Measurements from ENCODE around the gene DHRSX.
"Not testable (repeated sequence)": the region's sequence is repeated elsewhere in the genome, so short reads cannot be mapped to it uniquely, and the experiment has no call there.

DHRSX gene

DNA sequence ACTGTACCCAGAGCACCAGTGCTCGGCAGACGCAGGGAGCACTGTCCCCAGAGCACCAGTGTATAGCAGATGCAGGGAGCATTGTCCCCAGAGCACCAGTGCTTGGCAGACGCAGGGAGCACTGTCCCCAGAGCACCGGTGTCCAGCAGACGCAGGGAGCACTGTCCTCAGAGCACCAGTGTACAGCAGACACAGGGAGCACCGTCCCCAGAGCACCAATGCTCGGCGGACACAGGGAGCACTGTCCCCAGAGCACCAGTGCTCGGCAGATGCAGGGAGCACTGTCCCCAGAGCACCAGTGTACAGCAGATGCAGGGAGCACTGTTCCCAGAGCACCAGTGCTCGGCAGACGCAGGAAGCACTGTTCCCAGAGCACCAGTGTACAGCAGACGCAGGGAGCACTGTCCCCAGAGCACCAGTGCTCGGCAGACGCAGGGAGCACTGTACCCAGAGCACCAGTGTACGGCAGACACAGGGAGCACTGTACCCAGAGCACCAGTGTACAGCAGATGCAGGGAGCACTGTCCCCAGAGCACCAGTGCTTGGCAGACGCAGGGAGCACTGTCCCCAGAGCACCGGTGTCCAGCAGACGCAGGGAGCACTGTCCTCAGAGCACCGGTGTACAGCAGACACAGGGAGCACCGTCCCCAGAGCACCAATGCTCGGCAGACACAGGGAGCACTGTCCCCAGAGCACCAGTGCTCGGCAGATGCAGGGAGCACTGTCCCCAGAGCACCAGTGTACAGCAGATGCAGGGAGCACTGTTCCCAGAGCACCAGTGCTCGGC lies 234.9 kb downstream of the DHRSX start:
- not testable (repeated sequence) for DNase-seq (ENCODE audit: low read depth, low spot score)

DNA sequence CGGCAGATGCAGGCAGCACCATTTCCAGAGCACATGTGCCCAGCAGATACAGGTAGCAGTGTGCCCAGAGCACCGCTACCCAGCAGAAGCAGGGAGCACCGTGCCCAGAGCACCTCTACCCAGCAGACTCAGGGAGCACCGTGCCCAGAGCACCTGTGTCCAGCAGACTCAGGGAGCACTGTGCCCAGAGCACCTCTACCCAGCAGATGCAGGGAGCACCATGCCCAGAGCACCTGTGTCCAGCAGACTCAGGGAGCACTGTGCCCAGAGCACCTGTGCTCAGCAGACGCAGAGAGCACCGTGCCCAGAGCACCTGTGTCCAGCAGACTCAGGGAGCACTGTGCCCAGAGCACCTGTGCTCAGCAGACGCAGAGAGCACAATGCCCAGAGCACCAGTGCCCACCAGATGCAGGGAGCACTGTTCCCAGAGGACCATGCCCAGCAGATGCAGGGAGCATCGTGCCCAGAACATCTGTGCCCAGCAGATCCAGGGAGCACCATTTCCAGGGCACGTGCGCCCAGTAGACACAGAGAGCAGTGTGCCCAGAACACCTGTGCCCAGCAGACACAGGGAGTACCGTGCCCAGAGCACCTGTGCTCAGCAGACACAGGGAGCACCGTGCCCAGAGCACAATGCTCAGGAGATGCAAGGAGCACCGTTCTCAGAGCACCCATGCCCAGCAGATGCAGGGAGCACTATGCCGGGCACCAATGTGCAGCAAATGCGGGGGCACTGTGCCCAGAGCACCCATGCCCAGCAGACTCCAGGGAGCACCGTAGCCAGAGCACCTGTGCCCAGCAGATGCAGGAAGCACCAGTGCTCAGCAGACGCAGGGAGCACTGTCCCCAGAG lies 236.4 kb downstream of the DHRSX start:
- DNase-seq (ENCODE audit: low read depth, low spot score): no peak

DNA sequence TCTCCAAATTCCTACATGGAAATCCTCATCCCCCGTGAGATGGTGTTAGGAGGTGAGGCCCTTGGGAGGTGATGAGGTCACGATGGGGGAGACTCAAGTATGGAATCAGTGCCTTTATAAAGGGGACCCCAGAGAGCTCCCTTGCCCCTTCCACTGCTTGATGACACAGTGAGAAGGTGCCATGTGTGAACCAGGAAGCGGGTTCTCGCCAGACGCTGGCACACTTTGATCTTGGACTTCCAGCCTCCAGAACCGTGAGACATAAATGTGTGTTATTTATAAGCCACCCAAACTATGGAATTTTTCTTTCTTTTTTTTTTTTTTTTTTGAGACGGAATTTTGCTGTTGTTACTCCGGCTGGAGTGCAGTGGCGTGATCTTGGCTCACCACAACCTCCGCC lies 237.6 kb downstream of the DHRSX start:
- DNase-seq (ENCODE audit: low read depth, low spot score): no peak

DNA sequence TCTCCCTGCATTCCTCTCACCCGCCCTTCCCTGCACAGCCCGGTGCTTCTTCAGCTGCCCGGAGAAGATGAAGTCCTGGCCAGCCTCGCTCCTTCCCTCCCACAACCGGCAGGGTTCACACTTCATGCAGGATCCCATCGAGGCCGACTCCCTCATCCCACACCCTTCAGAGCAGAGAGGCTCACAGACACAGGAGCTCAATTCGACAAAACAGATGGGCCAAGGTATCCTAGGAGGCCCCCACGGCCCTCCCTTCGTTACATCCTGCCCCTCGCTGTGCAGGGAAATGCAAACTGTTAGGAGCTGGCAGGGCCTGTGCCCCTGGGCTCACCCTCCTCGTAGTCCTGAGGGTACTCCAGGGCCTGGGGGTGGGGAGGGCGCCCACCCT lies 238.1 kb downstream of the DHRSX start:
- DNase-seq (ENCODE audit: low read depth, low spot score): no peak

DNA sequence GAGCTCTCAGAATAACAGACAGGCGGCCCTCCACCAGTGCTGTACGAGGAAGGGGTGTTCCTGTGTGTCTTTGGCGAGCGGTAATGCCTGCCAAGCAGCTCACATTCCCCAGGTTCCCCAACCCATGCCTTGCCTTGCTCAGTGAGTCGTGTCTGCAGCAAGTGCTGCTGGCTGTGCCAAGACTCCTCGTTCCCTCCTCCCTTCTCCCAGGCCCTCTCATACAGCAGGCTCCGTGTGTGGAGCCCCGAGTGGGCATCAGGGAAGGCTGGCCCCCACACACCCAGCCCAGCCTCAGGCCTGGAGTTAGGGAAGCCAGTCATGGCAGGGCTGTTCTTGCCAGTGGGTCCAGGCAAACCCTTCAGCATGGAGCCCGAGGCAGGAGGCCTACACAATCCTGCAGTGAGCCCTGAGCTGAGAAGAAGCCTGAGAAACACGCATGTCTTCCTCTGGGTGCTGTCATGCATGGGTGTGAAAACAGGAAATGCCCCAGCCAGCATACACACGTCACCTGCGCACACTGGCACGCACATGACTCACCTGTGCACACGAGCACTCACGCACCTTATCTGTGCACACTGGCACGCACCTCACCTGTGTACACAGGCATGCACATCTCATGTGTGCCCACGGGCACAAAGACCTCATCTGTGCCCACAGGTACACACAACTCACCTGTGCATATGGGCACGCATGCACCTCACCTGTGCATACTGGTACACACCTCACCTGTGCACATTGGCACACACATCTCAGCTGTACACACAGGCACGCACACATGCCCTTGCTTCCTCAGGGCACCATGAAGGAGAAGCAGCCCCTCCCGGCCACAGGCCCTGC lies 238.7 kb downstream of the DHRSX start:
- no peak for DNase-seq (ENCODE audit: low read depth, low spot score)

DNA sequence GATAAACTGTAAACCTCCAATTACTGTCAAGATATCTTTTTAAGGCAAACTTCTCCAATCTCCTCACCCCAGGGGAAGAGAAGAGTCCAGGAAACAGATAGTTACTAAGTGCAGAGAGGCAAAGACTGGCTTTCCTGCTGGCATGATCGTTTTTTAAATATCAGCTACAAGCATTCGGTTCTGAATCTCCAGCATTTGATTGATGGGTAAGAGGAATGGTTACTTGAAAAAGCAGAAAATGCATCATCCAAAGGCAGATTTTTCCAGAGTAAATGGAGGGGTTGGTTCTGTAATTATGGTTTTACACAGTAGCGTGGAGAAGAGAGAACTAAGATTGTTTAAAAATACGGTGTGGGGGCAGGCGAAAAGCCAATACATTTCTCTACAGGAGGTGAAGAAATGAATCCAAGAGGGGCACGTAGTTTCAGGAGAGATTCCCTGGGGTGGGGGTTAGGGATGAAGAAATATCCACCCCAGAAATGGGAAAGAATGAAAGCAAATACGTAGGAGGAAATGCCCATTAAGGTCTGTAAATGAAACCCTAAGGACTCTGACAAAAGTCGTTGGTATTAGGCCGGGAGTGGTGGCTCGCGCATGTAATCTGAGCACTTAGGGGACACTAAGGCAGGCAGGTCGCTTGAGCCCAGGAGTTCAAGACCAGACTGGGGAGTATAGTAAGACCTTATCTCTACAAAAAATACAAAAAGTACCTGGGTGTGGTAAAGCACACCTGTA lies 248.3 kb downstream of the DHRSX start:
- DNase-seq (ENCODE audit: low read depth, low spot score): no peak

DNA sequence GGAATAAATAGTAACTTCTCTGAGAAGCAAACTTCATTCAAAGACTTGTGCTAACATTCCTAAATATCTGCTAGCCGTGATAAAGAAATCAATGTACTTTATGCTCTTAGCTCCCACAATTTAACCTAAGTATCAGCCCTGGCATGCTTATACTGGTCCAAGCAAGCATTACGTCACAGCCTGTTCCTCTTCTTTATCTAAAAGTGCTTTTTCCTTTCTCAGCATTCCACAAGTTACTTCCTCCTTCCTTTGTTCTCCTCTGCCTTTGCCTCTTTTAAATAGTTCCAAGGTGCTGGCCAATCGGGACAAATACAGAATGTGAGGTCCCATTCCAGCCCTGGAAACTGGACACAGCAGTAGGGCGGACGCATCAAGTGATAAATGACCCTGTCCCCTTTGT lies 249.6 kb downstream of the DHRSX start:
- DNase-seq (ENCODE audit: low read depth, low spot score): no peak

DNA sequence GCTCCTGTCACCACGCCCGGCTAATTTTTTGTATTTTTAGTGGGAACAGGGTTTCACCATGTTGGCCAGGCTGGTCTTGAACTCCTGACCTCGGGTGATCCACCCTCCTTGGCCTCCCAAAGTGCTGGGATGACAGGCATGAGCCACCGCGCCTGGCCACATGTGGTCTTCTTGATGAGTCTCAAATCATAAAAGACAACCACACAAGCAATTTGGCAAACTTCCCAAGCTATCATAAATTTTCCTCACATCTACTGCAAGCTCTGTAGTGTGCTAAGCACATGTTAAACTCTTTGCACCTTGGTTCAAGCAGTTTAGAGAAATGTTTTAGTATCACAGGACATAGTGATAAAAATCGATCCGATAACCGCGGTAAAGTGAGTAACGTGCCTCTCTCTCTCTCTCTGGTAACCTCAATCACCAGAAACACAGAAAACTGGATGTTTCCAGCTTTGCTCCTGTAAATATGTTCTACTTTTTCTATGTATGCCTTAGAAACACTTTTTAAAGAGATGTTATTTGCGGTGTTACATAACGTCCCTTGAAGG lies 256.8 kb downstream of the DHRSX start:
- DNase-seq (ENCODE audit: low read depth, low spot score): no peak

DNA sequence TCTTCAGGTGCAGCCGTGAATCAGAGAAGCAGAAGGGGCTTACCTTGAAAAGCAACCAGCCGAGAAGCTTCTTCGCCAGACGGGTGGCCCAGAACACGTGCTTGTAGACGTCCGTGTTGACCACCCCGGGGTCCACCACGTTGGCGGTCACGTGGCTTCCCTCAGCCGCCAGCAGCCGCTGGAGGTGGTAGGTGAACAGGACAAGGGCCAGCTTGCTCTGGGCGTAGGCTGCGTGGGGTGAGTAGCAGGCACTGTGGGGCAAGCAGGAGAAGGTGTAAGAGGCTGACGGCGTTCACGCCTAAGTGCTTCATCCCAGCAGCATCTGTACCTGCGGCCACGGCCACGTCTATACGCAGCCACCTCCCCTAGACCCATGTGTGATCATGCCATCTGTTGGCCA lies 257.8 kb downstream of the DHRSX start:
- DNase-seq (ENCODE audit: low read depth, low spot score): no peak

DNA sequence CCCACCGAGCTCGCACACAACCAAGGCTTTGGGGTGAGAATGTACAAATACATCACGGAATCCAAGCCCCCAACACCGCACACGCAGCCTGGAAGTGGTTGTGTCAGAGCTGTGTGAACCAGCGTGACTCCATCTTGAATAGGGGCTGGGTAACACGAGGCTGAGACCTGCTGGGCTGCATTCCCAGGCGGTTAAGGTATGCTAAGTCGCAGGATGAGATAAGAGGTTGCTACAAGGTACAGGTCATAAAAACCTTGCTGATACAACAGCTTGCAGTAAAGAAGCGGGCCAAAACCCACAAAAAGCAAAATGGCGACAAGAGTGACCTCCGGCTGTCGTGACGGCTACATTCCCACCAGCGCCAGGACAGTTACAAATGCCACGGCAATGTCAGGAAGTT lies 258.4 kb downstream of the DHRSX start:
- DNase-seq (ENCODE audit: low read depth, low spot score): no peak

DNA sequence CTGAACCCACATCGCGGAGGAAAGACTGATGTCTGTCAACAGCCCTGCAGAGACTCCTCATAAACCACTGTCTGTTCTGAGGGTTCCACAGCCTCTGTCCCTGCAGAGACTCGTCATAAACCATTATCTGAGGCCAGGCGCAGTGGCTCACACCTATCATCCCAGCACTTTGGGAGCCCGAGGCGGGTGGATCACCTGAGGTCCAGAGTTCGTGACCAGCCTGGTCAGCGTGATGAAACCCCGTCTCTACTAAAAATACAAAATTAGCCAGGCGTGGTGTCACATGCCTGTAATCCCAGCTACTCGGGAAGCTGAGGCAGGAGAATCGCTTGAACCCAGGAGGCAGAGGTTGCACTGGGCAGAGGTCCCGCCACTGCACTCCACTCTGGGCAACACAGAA lies 259.3 kb downstream of the DHRSX start:
- DNase-seq (ENCODE audit: low read depth, low spot score): not testable (repeated sequence)

DNA sequence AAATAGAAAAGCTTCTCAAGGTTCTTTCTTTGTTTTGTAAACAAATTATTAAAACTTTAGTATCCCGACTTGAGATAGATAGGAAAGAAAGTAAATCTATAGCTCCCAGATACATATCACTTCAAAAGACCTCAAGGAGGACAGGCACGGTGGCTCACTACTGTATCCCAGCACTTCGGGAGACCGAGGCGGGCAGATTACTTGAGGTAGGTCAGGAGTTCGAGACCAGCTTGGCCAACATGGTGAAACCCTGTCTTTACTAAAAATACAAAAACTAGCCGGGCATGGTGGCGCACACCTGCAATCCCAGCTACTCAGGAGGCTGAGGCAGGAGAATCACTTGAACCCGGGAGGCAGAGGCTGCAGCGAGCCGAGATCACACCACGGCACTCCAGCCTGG lies 260.0 kb downstream of the DHRSX start:
- DNase-seq (ENCODE audit: low read depth, low spot score): not testable (repeated sequence)

DNA sequence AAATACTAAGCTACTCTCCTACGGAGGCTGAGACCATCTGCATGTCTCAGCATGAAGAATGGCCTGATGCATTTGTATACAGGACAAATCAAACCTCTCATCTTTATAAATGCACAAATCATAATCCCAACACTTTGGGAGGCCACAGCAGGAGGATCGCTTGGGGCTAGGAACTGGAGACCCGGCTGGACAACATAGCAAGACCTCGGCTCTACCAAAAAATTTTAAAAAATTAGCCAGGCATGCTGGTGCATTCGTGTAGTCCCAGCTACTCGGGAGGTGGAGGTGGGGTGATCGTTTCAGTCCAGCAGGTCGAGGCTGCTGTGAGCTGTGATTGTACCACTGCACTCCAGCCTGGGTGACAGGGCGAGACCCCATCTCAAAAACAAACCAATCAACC lies 262.8 kb downstream of the DHRSX start:
- DNase-seq (ENCODE audit: low read depth, low spot score): no peak

DNA sequence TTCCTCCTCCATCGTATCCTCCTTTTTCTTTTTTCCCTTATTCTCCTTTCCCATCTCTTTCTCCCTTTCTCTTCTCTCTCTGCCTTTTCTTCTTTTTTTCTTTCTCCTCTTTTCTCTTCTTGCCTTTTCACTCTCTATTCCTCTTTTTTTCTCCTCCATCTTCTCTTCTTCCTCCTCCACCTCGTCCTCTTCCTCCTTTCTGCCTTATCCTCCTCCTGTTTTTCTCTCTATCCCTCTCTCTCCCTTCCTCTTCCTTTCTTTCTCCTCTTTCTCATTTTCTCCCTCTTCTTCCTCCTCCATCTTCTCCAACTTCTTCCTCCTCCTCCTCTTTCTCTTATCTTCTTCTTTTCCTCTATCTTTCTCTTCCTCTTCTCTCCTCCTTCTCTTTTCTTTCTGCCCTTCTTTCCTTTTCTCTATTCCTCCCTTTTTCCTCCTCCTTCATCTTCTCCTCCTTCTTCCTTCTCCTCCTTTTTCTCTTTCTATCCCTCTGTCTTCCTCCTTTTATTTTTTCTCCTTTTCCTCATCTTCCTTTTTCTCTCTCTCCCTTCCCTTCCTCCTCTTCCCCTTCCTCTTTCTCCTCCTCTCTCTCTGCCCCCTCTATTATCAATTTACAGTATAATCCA lies 269.1 kb downstream of the DHRSX start:
- DNase-seq (ENCODE audit: low read depth, low spot score): no peak

DNA sequence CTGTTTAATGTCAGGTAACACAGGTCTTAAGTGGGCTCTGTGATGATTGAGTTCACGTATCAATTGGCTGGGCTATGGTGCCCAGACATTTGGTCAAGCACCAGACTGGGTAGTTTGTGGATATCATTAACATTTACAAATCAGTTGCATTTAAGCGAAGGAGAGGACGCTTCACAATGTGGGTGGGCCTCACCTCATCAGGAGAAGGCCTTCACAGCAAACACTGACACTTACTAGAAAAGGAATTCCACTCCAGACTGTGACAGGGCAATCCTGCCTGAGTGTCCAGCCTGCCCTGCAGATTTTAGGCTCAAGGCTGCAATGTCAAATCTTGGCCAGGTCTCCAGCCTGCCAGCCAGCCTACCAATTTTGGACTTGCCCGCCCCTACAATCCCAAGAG lies 270.3 kb downstream of the DHRSX start:
- no peak for DNase-seq (ENCODE audit: low read depth, low spot score)

DNA sequence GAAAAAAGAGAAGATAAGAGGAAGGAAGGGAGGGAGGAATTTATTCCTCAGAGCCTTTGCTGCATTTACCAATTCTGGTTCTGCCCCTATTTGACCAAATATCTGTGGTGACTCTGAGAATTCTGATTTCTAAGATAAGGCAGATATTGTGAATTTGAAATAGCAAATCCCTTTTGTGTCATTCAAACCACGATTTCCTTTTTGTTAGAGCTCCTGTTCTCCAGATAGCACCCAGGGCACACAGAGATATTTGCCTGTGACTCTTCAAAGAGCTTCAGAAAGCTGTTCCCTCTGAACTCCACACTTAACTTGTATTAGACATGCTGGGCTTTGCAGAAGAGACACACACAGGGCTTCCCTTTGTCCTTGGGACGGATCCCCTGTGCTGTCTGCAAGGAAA lies 272.2 kb downstream of the DHRSX start:
- DNase-seq (ENCODE audit: low read depth, low spot score): no peak

DNA sequence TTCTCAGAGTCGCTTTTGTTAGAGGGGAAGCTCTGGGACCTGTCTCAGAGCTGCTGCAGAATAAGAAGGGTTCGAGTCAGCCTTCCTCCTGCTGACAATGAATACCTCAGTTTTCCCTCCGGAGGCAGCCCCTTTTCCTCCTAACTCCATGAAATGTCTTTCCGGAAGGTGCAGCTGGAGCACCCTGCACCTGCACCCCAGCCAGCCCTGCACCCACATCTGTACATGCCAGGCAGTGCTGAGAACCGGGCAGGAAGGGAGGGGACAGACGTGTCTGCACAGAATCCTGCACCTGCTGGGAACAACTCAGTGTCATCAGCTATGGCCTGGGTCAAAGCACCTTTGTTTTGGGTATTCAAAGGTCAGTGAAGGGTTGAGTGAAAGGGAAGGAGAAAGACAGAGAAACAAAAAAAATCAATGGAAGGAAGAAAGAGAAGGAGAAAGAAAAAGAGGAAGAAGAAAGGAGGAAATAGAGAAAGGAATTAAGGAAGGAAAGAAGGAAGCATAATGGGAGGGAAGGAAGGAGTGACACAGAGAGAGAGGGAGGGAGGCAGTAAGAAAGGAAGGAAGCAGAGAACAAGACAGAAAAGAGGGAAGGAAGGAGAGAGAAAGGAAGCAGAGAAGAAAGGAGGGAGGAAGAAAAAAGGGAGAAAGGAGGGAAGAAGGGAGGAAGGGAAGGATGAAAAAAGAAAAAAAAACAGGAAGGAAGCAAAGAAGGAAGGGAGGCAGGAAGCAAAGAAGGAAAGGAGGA lies 273.7 kb downstream of the DHRSX start:
- DNase-seq (ENCODE audit: low read depth, low spot score): no peak

DNA sequence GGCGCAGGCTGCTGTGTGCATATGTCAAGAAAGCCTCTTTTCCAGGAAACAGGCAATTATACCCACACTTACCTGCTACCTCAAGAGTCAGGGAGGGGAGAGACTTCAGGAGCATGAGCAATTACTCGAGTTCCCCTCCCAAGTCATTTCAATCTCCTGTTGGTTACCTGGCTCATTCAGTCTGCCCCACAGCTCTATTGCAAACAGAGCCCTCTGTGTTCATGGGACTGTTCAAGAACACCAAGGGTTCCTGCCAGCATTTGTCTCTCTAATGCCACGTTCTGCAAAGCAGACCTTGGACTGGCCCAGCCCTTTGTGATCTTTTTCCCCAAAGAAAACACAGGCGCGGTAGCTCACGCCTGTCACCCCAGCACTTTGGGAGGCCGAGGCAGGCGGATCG lies 274.6 kb downstream of the DHRSX start:
- DNase-seq (ENCODE audit: low read depth, low spot score): no peak

DNA sequence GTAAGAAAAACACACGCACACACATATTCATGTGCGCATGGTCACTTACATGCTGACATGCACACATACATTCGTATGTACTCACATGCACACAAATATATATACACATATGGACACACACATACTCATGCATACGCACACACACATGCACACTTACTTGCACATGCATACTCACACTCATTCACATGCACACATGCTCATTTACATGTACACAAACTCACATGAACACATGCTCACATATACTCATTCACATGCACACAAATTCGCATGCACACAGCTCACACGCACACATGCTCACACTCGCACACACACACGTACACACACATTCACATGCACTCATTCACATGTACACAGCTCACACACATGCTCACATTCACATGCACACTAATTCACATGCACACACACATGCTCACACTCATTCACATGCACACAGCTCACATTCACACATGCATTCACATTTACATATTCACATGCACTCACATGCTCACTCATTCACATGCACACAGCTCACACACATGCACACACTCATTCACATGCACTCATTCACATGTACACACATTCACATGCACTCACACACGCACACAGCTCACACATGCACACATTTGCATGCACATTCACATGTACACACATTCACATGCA lies 276.1 kb downstream of the DHRSX start:
- DNase-seq (ENCODE audit: low read depth, low spot score): no peak

DNA sequence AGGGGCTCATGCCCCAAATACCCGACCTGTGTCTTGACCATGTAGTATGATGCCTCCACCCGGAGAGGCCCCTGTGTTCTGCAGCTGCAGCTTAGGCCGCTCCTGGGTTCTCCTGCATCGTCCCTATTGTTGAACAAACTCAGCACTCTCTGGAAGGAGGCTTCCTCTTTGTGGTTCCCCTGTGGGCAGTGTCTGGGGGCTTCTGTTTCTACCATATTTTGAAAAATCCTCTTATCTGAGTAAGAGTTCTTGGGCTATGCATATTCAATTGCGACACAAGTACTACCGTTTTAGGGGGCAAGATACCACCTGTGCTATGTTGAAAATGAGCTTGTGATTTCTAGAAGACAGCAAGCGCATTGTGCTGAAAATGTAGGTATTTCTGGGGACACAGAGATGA lies 276.6 kb downstream of the DHRSX start:
- DNase-seq (ENCODE audit: low read depth, low spot score): no peak

Measured in smooth muscle cell of the brain vasculature (primary cell).